HEK293 (cell line): Measurements from ENCODE around the gene TKT.

Experiments used
- CTCF ChIA-PET: fragments of 350-600 bp; formaldehyde crosslinking; extraction: SDS; loops from one replicate; lab custom pipeline; 2021; ENCODE audit warnings: antibody characterized with exemption; lab: Yijun Ruan, JAX
- POLR2A ChIA-PET: fragments of 300-600 bp; formaldehyde crosslinking; extraction: SDS; loops from one replicate; lab custom pipeline; 2020; ENCODE audit warnings: antibody characterized with exemption, inconsistent platforms; lab: Yijun Ruan, JAX
- H3K27ac ChIP-seq: fragments of 200-500 bp; sonication (Bioruptor generic); 2 replicates; pipeline ENCODE4 v1.5.1; 2014; ENCODE audit warnings: low read depth, low read length, control low read depth, inconsistent platforms; ENCODE audit errors: extremely low read depth
- H3K36me3 ChIP-seq, 2 experiments: fragments of 200-500 bp in 1 of 2; sonication (Bioruptor generic) in 1 of 2; 1 replicate in 1 of 2; 2 replicates in 1 of 2; pipeline ENCODE4 v1.5.1; 2014 to 2017; ENCODE audit warnings: inconsistent platforms in 2 of 2, low read length in 2 of 2; ENCODE audit not compliant: control insufficient read depth in 2 of 2, insufficient read depth in 1 of 2
- H3K4me1 ChIP-seq: fragments of 200-500 bp; sonication (Bioruptor generic); 2 replicates; pipeline ENCODE4 v1.5.1; 2014; ENCODE audit warnings: mild to moderate bottlenecking, low read length, inconsistent platforms; ENCODE audit not compliant: control insufficient read depth, insufficient read depth
- H3K4me3 ChIP-seq: 2 replicates; pipeline ENCODE4 v1.5.1; 2011; ENCODE audit warnings: low read depth, mild to moderate bottlenecking, control low read depth, low read length, moderate library complexity
- H3K9me3 ChIP-seq: fragments of 200-500 bp; sonication (Bioruptor generic); 2 replicates; pipeline ENCODE4 v1.5.1; 2014; ENCODE audit warnings: low read depth, low read length, inconsistent platforms; ENCODE audit not compliant: control insufficient read depth, insufficient read depth
- BCL11A ChIP-seq: fragments of 450-650 bp; formaldehyde crosslinking; IDR thresholded peaks from 2 replicates; pipeline ENCODE4 v1.5.1; 2016; ENCODE audit warnings: low read depth, missing biosample characterization, missing genetic modification characterization
- FEZF1 ChIP-seq: fragments of 450-650 bp; formaldehyde crosslinking; IDR thresholded peaks from 2 replicates; pipeline ENCODE4 v1.5.1; 2016; ENCODE audit warnings: missing biosample characterization, missing genetic modification characterization
- PRDM1 ChIP-seq: fragments of 450-650 bp; formaldehyde crosslinking; IDR thresholded peaks from 2 replicates; pipeline ENCODE4; 2016; ENCODE audit warnings: missing biosample characterization, missing genetic modification characterization
- REST ChIP-seq: fragments of 450-650 bp; formaldehyde crosslinking; IDR thresholded peaks from 2 replicates; pipeline ENCODE4 v1.5.1; 2016; ENCODE audit warnings: missing biosample characterization, missing genetic modification characterization
- ZBTB10 ChIP-seq: fragments of 450-650 bp; formaldehyde crosslinking; IDR thresholded peaks from 2 replicates; pipeline ENCODE4 v1.5.1; 2016; ENCODE audit warnings: missing biosample characterization, missing genetic modification characterization
- ZBTB21 ChIP-seq: fragments of 450-650 bp; formaldehyde crosslinking; IDR thresholded peaks from 2 replicates; pipeline ENCODE4 v1.5.1; 2017; ENCODE audit warnings: missing biosample characterization, missing genetic modification characterization
- ZBTB49 ChIP-seq: fragments of 450-650 bp; formaldehyde crosslinking; IDR thresholded peaks from 2 replicates; pipeline ENCODE4 v1.5.1; 2016; ENCODE audit warnings: missing biosample characterization, missing genetic modification characterization, low read depth
- ZBTB7A ChIP-seq: fragments of 450-650 bp; formaldehyde crosslinking; IDR thresholded peaks from 2 replicates; pipeline ENCODE4 v1.5.1; 2016; ENCODE audit warnings: low read depth, missing biosample characterization, missing genetic modification characterization
- ZNF157 ChIP-seq: fragments of 450-650 bp; formaldehyde crosslinking; IDR thresholded peaks from 2 replicates; pipeline ENCODE4 v1.5.1; 2016; ENCODE audit warnings: missing biosample characterization, missing genetic modification characterization
- ZNF184 ChIP-seq: fragments of 450-650 bp; IDR thresholded peaks from 2 replicates; pipeline ENCODE4 v1.5.1; 2018; ENCODE audit warnings: missing biosample characterization, mild to moderate bottlenecking, missing genetic modification characterization
- ZNF2 ChIP-seq: fragments of 450-650 bp; formaldehyde crosslinking; IDR thresholded peaks from 2 replicates; pipeline ENCODE4 v1.5.1; 2016; ENCODE audit warnings: missing biosample characterization, missing genetic modification characterization
- ZNF202 ChIP-seq: fragments of 450-650 bp; formaldehyde crosslinking; IDR thresholded peaks from 2 replicates; pipeline ENCODE4 v1.5.1; 2016; ENCODE audit warnings: missing biosample characterization, missing genetic modification characterization, borderline replicate concordance
- ZNF280D ChIP-seq: fragments of 450-650 bp; formaldehyde crosslinking; IDR thresholded peaks from 2 replicates; pipeline ENCODE4 v1.5.1; 2016; ENCODE audit warnings: missing biosample characterization, missing genetic modification characterization
- ZNF544 ChIP-seq: fragments of 450-650 bp; formaldehyde crosslinking; IDR thresholded peaks from 2 replicates; pipeline ENCODE4 v1.5.0; 2017; ENCODE audit warnings: missing biosample characterization, missing genetic modification characterization
- ZNF600 ChIP-seq: fragments of 450-650 bp; formaldehyde crosslinking; IDR thresholded peaks from 2 replicates; pipeline ENCODE4 v1.5.1; 2016; ENCODE audit warnings: missing biosample characterization, missing genetic modification characterization
- ZNF707 ChIP-seq: fragments of 450-650 bp; formaldehyde crosslinking; IDR thresholded peaks from 2 replicates; pipeline ENCODE4 v1.5.1; 2016; ENCODE audit warnings: missing biosample characterization, missing genetic modification characterization

The TKT gene

GRCh38 chr3:53190659-53191058 lies 65.2 kb downstream of the TKT start (continued):
- no peak for TF ChIP-seq ZBTB49 (tag by site-specific recombination)
- TF ChIP-seq ZNF707, result no peak
- TF ChIP-seq ZNF202 (tag by site-specific recombination), result no peak
- no peak for TF ChIP-seq ZNF600 (tag by site-specific recombination)
- no peak for TF ChIP-seq BCL11A (tag by site-specific recombination)

- no peak overlapping the region for H3K4me3 ChIP-seq
- H3K4me1 ChIP-seq, result no peaks in the 10 kb centered on the region
- H3K36me3 ChIP-seq, result peaks cover 0 to 65% of the 10 kb centered on the region in 2 experiments; a peak in 1 of 3 replicates
- POLR2A ChIA-PET, result no interaction called here
- no peaks in the 10 kb centered on the region for H3K9me3 ChIP-seq
- CTCF ChIA-PET, result no interaction called here
- TF ChIP-seq ZNF280D (tag by site-specific recombination) (no peak), ZBTB10 (tag by site-specific recombination) (no peak), ZNF157 (tag by site-specific recombination) (no peak), REST (no peak), ZBTB21 (tag by site-specific recombination) (no peak), PRDM1 (tag by site-specific recombination) (no peak), ZNF184 (tag by site-specific recombination) (no peak), FEZF1 (tag by site-specific recombination) (no peak), ZBTB7A (tag by site-specific recombination) (no peak), ZNF2 (no peak), ZNF544 (no peak), ZNF600 (tag by site-specific recombination) (no peak)
- H3K27ac ChIP-seq, result no peak overlapping the region
Observed at GRCh38 chr3:53189276-53189675, 66.5 kb downstream of the TKT start.
